OCI-LY7 (cell line): ENCODE measurements around the gene CCDC192. TPM values are rescaled to one million over a fixed set of nuclear protein-coding genes. Genes with fewer than 3 reads are reported as not detected.

Experiments used
- BruUV-seq: library from RNA; stranded (reverse); fragments of 400-500 nt; replicated peaks from 2 replicates; lab custom pipeline; 2021; lab: Mats Ljungman, UMichigan
- CTCF ChIA-PET: fragments of 300-600 bp; sonication (Branson Sonifier 250); formaldehyde crosslinking; loops from one replicate; lab custom pipeline; 2022; ENCODE audit warnings: antibody characterized with exemption; ENCODE audit not compliant: unreplicated experiment; lab: Charles Lee
- POLR2A ChIA-PET: fragments of 300-600 bp; sonication (Branson Sonifier 250); formaldehyde crosslinking; loops from one replicate; lab custom pipeline; 2022; ENCODE audit warnings: antibody characterized with exemption; lab: Charles Lee
- DNase-seq: peaks from one replicate; pipeline ENCODE4 v3.0.0-alpha.2; 2015; ENCODE audit warnings: low spot score
- H2AFZ ChIP-seq: fragments of 200-600 bp; sonication (generic), shearing (Covaris generic); 2 replicates; pipeline ENCODE4 v1.6.1; 2014; ENCODE audit warnings: mild to moderate bottlenecking, antibody characterized with exemption, low read length, moderate library complexity
- H3K27ac ChIP-seq: fragments of 200-600 bp; sonication (generic); 2 replicates; pipeline ENCODE4 v1.5.1; 2014; ENCODE audit warnings: mixed run types, low read depth, mild to moderate bottlenecking, moderate library complexity, low read length, inconsistent platforms; ENCODE audit not compliant: poor library complexity, severe bottlenecking
- H3K36me3 ChIP-seq: fragments of 200-600 bp; sonication (generic); 2 replicates; pipeline ENCODE4 v1.6.1; 2014; ENCODE audit warnings: mild to moderate bottlenecking, antibody characterized with exemption, low read length, moderate library complexity, mixed read lengths; ENCODE audit not compliant: insufficient read depth
- H3K4me1 ChIP-seq: fragments of 200-600 bp; sonication (generic); 2 replicates; pipeline ENCODE4 v1.5.1; 2014; ENCODE audit warnings: mild to moderate bottlenecking, low read length; ENCODE audit not compliant: insufficient read depth, poor library complexity, severe bottlenecking
- H3K4me2 ChIP-seq: fragments of 200-600 bp; sonication (generic); 2 replicates; pipeline ENCODE4 v1.6.1; 2014; ENCODE audit warnings: mild to moderate bottlenecking, low read length
- H3K4me3 ChIP-seq: fragments of 200-600 bp; sonication (generic); 2 replicates; pipeline ENCODE4 v1.5.1; 2014; ENCODE audit warnings: mild to moderate bottlenecking, low read depth, low read length; ENCODE audit not compliant: poor library complexity, severe bottlenecking
- H3K79me2 ChIP-seq: fragments of 200-600 bp; sonication (generic); 2 replicates; pipeline ENCODE4 v1.6.1; 2016; ENCODE audit warnings: low read depth, mild to moderate bottlenecking, low read length, moderate library complexity, mixed read lengths; ENCODE audit not compliant: insufficient read depth
- H3K9me2 ChIP-seq: fragments of 200-600 bp; sonication (generic); 2 replicates; pipeline ENCODE4 v1.6.1; 2016; ENCODE audit warnings: mild to moderate bottlenecking, low read length, mixed read lengths; ENCODE audit not compliant: insufficient read depth
- H3K9me3 ChIP-seq: fragments of 200-600 bp; sonication (generic); 2 replicates; pipeline ENCODE4 v1.6.1; 2014; ENCODE audit warnings: mild to moderate bottlenecking, mixed run types, low read length, mixed read lengths
- H4K20me1 ChIP-seq: fragments of 200-600 bp; sonication (generic); 2 replicates; pipeline ENCODE4 v1.6.1; 2014; ENCODE audit warnings: mild to moderate bottlenecking, antibody characterized with exemption, low read length, moderate library complexity, mixed read lengths; ENCODE audit not compliant: insufficient read depth
- CTCF ChIP-seq: fragments of 200-600 bp; sonication (generic); conservative IDR thresholded peaks from 2 replicates; pipeline ENCODE4 v1.5.1; 2014; ENCODE audit warnings: mild to moderate bottlenecking, antibody characterized with exemption, low read length, moderate library complexity, mixed read lengths
- EZH2phosphoT487 ChIP-seq: fragments of 200-600 bp; sonication (generic); IDR thresholded peaks from 2 replicates; pipeline ENCODE4 v1.6.1; 2018; ENCODE audit warnings: low read depth, borderline replicate concordance, mild to moderate bottlenecking, mixed run types, antibody characterized with exemption, low read length, moderate library complexity, mixed read lengths
- intact Hi-C: fragments of 100-400 bp; cut with micrococcal nuclease; formaldehyde crosslinking; loops from one replicate; pipeline ENCODE4 v1.10.0; 2022; ENCODE audit not compliant: unreplicated experiment
- total RNA-seq, 2 experiments: library from RNA; depleted of rRNA in 1 of 2; stranded (reverse); fragments of >200 nt in 1 of 2; shearing (Covaris generic) in 1 of 2; gene quantifications; 2 replicates each; pipeline ENCODE4 v1.2.3, GENCODE V29; 2014 to 2022

CCDC192 gene
- total RNA-seq, 2 experiments from 2014 or later = not detected

GRCh38 chr5:127799293-127799905, 96.2 kb downstream of the CCDC192 start:
- no TSS peak for BruUV-seq
- no peaks in the 10 kb centered on the region for H3K4me1 ChIP-seq

GRCh38 chr5:127801751-127802476, 98.7 kb downstream of the CCDC192 start:
- no peaks in the 10 kb centered on the region for H4K20me1 ChIP-seq
- no peak overlapping the region for H3K4me3 ChIP-seq
- intact Hi-C loops = no loop called here
- POLR2A ChIA-PET = no interaction called here
- no peak overlapping the region for H3K27ac ChIP-seq
- no peak overlapping the region for H3K4me2 ChIP-seq
- H3K4me1 ChIP-seq = no peaks in the 10 kb centered on the region
- no peak for TF ChIP-seq CTCF
- TF ChIP-seq EZH2phosphoT487 = no peak
- H3K9me2 ChIP-seq = no peaks in the 10 kb centered on the region; the same call in 1 of the 2 replicates
- BruUV-seq = no TSS peak
- no peak for DNase-seq
- CTCF ChIA-PET = no interaction called here
- H2AFZ ChIP-seq = no peak overlapping the region
- H3K9me3 ChIP-seq = no peaks in the 10 kb centered on the region
- no peaks in the 10 kb centered on the region for H3K79me2 ChIP-seq
- no peaks in the 10 kb centered on the region for H3K36me3 ChIP-seq

More at GRCh38 chr5:127799293-127799905, 96.2 kb downstream of the CCDC192 start:
- intact Hi-C loops = no loop called here
- Histone ChIP-seq H3K79me2 (no peaks in the 10 kb centered on the region), H3K9me2 (no peaks in the 10 kb centered on the region; the same call in 1 of the 2 replicates), H3K36me3 (no peaks in the 10 kb centered on the region), H3K4me2 (no peak overlapping the region), H2AFZ (no peak overlapping the region), H3K27ac (no peak overlapping the region), H3K9me3 (no peaks in the 10 kb centered on the region), H4K20me1 (no peaks in the 10 kb centered on the region), H3K4me3 (no peak overlapping the region)
- TF ChIP-seq EZH2phosphoT487 = no peak
- no peak for TF ChIP-seq CTCF
- POLR2A ChIA-PET = no interaction called here
- CTCF ChIA-PET = no interaction called here
- DNase-seq = no peak

- TF ChIP-seq CTCF (no peak), EZH2phosphoT487 (no peak)
- H3K4me1 ChIP-seq = no peaks in the 10 kb centered on the region
- intact Hi-C loops = no loop called here
- no peaks in the 10 kb centered on the region for H3K79me2 ChIP-seq
- no peaks in the 10 kb centered on the region for H3K9me3 ChIP-seq
- no TSS peak for BruUV-seq
- no peaks in the 10 kb centered on the region for H3K36me3 ChIP-seq
- DNase-seq = no peak
- H3K4me2 ChIP-seq = no peak overlapping the region
- no peaks in the 10 kb centered on the region for H4K20me1 ChIP-seq
- ChIA-PET POLR2A (no interaction called here), CTCF (no interaction called here)
- no peak overlapping the region for H3K4me3 ChIP-seq
- H3K27ac ChIP-seq = no peak overlapping the region
- no peak overlapping the region for H2AFZ ChIP-seq
- H3K9me2 ChIP-seq = no peaks in the 10 kb centered on the region
These were observed 99.3 kb downstream of the CCDC192 start for GRCh38 chr5:127802477-127802865.
